KG1 (cell line): ENCODE measurements around the gene SPATA31E1.
"Not testable (repeated sequence)": the region's sequence is repeated elsewhere in the genome, so short reads cannot be mapped to it uniquely, and the experiment has no call there.

Source experiments
- DNase-seq: peaks from one replicate; lab custom pipeline; 2025; lab: John Stamatoyannopoulos, UW

Gene SPATA31E1

GRCh38 chr9:87882627-87883026 lies at the start of gene SPATA31E1:
Gene SPATA31E1 (plus strand): TSS chr9:87882877. CDS start chr9:87882892, 15 bp downstream.
- no peak for DNase-seq

DNA sequence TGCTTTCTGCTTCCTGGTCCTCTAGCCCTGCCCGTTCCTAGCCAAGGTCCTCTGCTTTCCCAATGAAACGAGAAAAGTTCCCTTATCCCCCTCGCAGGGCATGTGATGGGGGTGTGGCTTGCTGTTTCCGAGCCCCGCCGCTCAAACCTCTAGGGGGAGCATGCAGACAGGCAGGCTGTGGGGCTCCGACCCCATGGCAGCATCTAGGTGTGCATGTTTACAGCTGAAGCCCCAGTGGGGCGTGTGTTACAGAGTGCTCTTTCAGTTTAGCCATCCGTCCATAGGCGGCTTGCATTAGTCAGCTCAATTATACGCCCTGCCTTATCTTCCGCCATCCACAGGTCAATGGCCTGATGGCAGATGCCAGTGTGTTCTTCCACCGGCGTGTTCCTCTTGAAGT lies 48.3 kb upstream of the SPATA31E1 start:
- no peak for DNase-seq

DNA sequence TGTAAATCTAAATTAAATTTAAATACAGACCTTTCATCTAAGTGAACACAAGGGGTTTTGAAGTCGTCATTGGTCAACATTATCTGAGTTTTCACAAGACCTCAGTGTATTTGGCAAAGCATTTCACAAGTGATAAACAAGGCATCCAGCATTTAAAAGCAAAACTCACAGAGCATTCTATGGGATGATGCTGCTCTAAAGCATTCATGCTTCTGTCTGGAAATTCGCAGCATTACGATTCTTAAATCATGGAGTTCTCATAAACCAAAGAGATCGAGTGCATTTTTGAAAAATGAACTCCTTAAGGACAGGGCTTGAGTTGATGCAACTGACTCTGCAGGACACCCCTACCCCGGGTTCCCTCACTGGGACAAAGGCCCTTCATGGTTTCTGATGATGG lies 46.1 kb upstream of the SPATA31E1 start:
- no peak for DNase-seq

DNA sequence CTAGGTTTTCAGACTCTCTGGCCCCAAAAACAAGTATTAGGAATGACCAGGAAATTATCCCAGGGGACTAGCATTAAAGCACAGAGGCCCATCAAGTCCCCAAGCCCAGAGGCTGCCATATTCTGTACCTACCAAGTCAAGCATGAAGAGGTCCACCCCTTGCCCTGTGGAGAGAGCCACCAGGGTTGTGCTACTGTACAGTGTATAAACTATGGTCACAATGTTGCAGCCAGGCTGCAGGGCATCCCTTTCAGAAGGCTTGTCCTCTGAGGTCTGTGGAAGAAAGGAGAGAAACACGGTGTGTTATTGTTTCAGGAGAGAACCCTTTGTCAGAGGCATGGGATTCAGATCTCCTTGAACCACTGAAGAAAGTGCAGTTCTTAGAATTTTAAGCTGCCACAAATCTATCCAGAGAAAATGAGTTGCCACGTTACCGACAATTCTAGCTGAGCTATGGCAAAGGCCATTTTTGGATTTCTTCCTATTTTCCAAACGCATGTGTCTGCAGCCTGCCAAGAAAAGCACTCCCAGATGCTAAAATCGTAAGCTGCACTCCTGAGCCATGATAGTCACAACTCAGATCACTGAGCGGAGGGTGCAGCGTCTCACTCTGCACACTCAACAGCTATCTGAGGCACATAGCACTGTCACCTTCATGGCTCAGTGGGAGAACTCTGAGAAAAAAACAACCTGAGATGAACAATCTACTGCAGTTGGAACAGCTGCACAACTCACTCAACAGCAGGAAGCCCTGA lies 45.5 kb upstream of the SPATA31E1 start:
- DNase-seq, result no peak

- DNase-seq, result no peak
These were observed 42.5 kb upstream of the SPATA31E1 start for GRCh38 chr9:87840134-87840533.

- DNase-seq, result no peak
These were observed 39.6 kb upstream of the SPATA31E1 start for GRCh38 chr9:87842878-87843585.

- DNase-seq, result no peak
These were observed 38.2 kb upstream of the SPATA31E1 start for GRCh38 chr9:87844506-87844905.

- DNase-seq, result not testable (repeated sequence)
These were observed 34.9 kb upstream of the SPATA31E1 start for GRCh38 chr9:87847817-87848216.

- no peak for DNase-seq
These were observed 33.4 kb upstream of the SPATA31E1 start for GRCh38 chr9:87849144-87849758.

DNA sequence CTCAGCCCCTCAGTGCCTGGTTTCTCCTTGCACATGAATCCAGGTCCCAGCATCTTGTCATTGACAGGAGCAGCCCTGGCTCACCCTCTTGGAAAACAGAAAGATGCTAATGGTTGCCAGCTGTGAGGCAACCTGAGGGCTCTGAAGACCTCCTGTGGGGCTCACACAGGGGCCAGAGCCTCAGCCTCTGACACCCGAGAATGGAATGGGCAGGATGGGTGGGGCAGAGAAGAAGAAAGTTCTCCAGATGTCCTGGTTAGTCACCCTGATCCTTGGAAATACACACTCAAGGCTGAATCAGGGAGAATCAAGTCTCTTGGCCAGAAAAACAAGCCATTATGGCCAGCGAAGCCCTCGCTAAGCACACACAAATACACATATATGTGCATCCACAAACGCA lies 32.3 kb upstream of the SPATA31E1 start:
- no peak for DNase-seq

GRCh38 chr9:87851186-87851585 lies 31.5 kb upstream of the SPATA31E1 start:
- DNase-seq, result not testable (repeated sequence)

DNA sequence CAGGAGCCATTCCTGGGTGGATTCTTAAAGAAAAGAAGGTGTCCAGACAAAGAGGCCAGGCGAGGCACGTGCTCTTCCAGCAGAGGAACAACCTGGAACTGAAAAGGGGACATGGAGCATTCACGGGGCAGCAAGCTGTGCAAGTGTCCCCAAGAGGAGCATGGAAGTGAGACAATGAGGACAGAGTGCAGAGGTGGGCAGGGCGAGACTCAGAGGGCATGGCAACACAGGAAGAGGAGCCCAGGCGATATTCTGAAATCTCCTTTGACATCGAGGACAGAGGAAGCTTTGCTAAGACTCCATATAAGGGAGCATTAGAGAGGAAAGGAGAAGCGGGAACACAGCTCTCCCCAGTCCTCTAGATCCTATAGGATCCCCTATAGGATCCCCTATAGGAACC lies 29.4 kb upstream of the SPATA31E1 start:
- no peak for DNase-seq

DNA sequence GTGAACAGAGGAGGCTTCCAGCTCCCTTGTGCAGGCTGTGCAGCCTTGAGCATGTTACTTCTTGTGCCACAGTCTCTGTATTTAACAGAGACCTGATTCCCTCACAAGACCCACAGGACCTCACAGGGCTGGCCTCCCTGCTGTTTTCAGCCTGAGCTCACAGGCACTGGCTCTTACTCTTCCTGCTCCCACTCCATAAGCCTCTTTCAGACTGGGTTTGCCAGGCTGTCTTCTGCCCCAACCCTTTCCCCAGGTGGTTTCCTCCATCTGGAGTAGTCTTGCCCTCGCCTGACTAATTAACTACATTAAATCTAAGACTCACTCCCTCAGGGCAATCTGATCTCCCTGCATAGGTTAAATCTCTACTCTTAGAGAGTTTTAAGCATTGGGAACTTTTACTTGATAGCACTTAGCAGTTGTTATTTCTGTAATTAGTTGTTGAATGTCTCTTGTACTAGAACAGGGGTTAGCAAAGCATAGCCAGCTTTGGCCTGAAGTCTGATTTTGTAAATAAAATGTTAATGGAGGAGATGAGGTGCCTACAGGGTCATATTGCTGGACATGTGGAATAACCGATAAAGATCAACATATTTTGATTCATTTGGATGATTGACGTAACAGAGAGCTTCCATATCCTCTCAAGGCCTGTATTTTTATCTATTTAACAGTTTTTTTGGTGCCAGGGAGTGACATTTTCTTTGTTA lies 28.6 kb upstream of the SPATA31E1 start:
- no peak for DNase-seq

GRCh38 chr9:87854580-87854955 lies 28.1 kb upstream of the SPATA31E1 start:
- no peak for DNase-seq

GRCh38 chr9:87855061-87855460 lies 27.6 kb upstream of the SPATA31E1 start:
- no peak for DNase-seq

DNA sequence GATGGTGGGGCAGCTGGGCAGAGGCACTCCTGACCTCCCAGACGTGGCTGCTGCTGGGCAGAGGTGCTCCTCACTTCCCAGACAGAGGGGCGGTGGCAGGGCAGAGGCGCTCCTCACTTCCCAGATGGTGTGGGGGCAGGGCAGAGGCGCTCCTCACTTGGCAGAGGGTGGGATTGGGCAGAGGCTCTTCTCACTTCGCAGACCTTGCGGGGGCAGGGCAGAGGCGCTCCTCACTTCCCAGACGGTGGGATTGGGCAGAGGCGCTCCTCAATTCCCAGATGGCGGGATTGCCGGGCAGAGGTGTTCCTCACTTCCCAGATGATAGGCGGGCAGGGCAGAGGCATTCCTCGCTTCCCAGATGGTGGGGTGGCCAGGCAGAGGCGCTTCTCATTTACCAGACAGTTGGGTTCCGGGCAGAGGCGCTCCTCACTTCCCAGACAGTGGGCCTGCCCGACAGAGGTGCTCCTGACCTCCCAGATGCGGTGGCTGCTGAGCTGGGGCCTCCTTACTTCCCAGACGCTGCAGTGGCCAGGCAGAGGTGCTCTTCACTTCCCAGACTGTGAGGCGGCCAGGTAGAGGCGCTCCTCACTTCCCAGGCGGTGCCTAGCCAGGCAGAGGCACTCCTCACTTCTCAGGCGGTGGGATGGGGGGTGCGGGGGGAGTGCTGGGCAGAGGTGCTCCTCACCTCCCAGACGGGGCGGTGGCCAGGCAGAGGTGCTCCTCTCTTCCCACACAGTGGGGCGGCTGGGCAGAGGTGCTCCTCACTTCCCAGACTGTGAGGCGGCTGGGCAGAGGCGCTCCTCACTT lies 25.3 kb upstream of the SPATA31E1 start:
- no peak for DNase-seq

GRCh38 chr9:87857948-87858335 lies 24.7 kb upstream of the SPATA31E1 start:
- DNase-seq, result no peak

- DNase-seq, result no peak
These were observed 23.5 kb upstream of the SPATA31E1 start for GRCh38 chr9:87859137-87859536.

GRCh38 chr9:87859786-87860185 lies 22.9 kb upstream of the SPATA31E1 start:
- DNase-seq, result no peak

- no peak for DNase-seq
These were observed 21.3 kb upstream of the SPATA31E1 start for GRCh38 chr9:87861332-87861731.

- DNase-seq, result no peak
These were observed 20.0 kb upstream of the SPATA31E1 start for GRCh38 chr9:87862536-87863268.
